ENCODE data around the gene DMWD. TPM values are rescaled to one million over a fixed set of nuclear protein-coding genes. Genes with fewer than 3 reads are reported as not detected.

DMWD gene
- total RNA-seq, 2 donors from 2014 or later = 19.7 to 20.4 TPM

- TF ChIP-seq POLR2A (IDR thresholded peaks at IDR 0.05) = no peak
- TF ChIP-seq, protein P1, sequence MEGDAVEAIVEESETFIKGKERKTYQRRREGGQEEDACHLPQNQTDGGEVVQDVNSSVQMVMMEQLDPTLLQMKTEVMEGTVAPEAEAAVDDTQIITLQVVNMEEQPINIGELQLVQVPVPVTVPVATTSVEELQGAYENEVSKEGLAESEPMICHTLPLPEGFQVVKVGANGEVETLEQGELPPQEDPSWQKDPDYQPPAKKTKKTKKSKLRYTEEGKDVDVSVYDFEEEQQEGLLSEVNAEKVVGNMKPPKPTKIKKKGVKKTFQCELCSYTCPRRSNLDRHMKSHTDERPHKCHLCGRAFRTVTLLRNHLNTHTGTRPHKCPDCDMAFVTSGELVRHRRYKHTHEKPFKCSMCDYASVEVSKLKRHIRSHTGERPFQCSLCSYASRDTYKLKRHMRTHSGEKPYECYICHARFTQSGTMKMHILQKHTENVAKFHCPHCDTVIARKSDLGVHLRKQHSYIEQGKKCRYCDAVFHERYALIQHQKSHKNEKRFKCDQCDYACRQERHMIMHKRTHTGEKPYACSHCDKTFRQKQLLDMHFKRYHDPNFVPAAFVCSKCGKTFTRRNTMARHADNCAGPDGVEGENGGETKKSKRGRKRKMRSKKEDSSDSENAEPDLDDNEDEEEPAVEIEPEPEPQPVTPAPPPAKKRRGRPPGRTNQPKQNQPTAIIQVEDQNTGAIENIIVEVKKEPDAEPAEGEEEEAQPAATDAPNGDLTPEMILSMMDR (IDR thresholded peaks at IDR 0.05) = no peak
- intact Hi-C loops (cut with DNase I) = no loop called here
- 90 to 96% methylated on average over 7 to 21 of the region's 21 CpGs for WGBS, 2 donors
- Histone ChIP-seq H3K4me1 (peaks cover 21% of the 10 kb centered on the region), H3K27ac (no peak overlapping the region), H3K27me3 (no peaks in the 10 kb centered on the region), H3K36me3 (replicated peaks in 1 of 2; ENCODE audit: insufficient read depth in 1 of 2, low read depth in 2 of 2) (peaks cover 0 to 7% of the 10 kb centered on the region in 2 donors), H3K9me3 (no peaks in the 10 kb centered on the region), H3K4me3 (no peak overlapping the region)
- ATAC-seq = no peak
- no peak for DNase-seq
These were observed 6.1 kb downstream of the DMWD start for GRCh38 chr19:45786533-45786894.

DNA sequence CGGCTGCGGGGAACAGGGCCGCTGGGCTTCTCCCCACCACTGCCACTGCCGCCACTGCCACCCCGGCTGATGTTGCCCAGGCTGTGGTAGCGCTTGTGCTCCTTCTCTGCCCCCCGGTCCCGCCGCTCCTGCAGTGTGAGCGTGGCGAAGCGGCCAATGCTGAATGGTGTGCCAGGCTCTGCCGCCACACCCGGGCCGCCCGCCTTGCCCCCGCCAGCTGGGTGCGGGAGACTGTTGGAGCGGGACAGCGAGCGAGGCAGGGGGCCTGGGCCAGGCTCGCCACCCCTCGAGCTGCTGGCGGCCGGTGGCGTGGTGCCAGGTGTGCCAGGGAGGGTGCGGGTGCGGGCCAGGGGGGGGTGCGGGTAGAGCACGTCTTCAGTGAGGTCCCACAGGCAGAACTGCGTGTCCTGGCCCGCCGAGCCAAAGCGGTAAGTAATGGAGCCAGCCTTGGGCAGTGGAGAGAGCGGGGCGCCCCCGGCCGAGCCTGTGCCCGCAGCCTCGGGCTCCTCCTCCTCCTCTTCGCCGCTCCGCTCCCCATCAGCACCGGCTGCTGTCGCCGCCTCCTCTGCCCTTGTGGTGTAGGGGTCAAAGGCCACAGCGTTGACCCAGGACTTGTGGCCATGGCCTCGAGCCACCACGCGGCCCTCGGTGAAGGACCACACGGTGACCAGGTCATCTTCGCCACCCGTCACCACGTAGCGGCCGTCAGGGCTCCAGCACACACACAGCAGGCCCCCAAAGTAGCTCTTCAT, 6.7 kb downstream of the DMWD start:
- WGBS, 2 donors = 89 to 93% methylated on average over 28 to 57 of the region's 57 CpGs
- Histone ChIP-seq H3K36me3 (replicated peaks in 1 of 2; ENCODE audit: insufficient read depth in 1 of 2, low read depth in 2 of 2) (peaks cover 0 to 7% of the 10 kb centered on the region in 2 donors), H3K27me3 (no peaks in the 10 kb centered on the region), H3K4me3 (no peak overlapping the region), H3K4me1 (peaks cover 21% of the 10 kb centered on the region), H3K27ac (no peak overlapping the region), H3K9me3 (no peaks in the 10 kb centered on the region)
- TF ChIP-seq, protein P1 (IDR thresholded peaks at IDR 0.05) = no peak
- no peak for TF ChIP-seq POLR2A (IDR thresholded peaks at IDR 0.05)
- intact Hi-C loops (cut with DNase I) = no loop called here
- DNase-seq = no peak
- no peak for ATAC-seq

DNA sequence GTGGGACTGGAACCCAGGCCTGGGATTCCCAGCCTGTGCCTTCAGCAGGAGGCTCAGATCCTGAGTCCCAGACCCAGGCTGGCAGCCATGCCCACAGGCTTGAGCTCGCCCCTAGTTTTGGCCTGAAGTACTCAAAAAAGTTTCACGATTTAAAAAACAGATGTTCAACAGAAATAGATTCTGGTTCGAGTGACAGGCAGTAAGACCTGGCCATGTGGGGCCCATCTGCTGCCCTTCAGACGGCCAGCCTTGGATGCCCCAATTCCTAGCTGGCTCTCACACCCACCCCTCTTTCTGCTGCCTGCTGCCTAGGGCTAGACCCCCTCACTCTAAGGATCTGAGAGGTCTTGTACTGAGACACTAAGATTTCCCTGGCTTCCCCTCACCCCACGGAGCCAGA, 7.5 kb downstream of the DMWD start:
- no peak overlapping the region for H3K4me3 ChIP-seq
- no peak for TF ChIP-seq POLR2A (IDR thresholded peaks at IDR 0.05)
- TF ChIP-seq, protein P1 (IDR thresholded peaks at IDR 0.05) = no peak

GRCh38 chr19:45784096-45784495, 8.5 kb downstream of the DMWD start:
- DNase-seq = no peak
- Histone ChIP-seq H3K27me3 (no peaks in the 10 kb centered on the region), H3K27ac (no peak overlapping the region), H3K4me1 (peaks cover 35% of the 10 kb centered on the region), H3K36me3 (replicated peaks in 1 of 2; ENCODE audit: insufficient read depth in 1 of 2, low read depth in 2 of 2) (peaks cover 0 to 4% of the 10 kb centered on the region in 2 donors), H3K9me3 (no peaks in the 10 kb centered on the region), H3K4me3 (no peak overlapping the region)
- no peak for ATAC-seq
- intact Hi-C loops (cut with DNase I) = no loop called here
- TF ChIP-seq, protein P1 (IDR thresholded peaks at IDR 0.05) = no peak
- no peak for TF ChIP-seq POLR2A (IDR thresholded peaks at IDR 0.05)
- WGBS, 2 donors = 78 to 79% methylated on average over 3 to 4 of the region's 4 CpGs

More for the DNA sequence above, 7.5 kb downstream of the DMWD start:
- H3K36me3 ChIP-seq (replicated peaks in 1 of 2; ENCODE audit: insufficient read depth in 1 of 2, low read depth in 2 of 2) = peaks cover 0 to 7% of the 10 kb centered on the region in 2 donors
- ATAC-seq (no peak), DNase-seq (no peak)
- peaks cover 26% of the 10 kb centered on the region for H3K4me1 ChIP-seq
- WGBS, 2 donors = 83 to 90% methylated on average over 2 to 5 of the region's 5 CpGs
- H3K27me3 ChIP-seq = no peaks in the 10 kb centered on the region
- intact Hi-C loops (cut with DNase I) = no loop called here
- no peaks in the 10 kb centered on the region for H3K9me3 ChIP-seq
- H3K27ac ChIP-seq = no peak overlapping the region
